DMS53 treated with DMSO at 0.1 percent for 48 hours (cell line): Measurements from ENCODE around the gene OR51E1.

ENCODE experiments used
- DNase-seq: peaks from one replicate; lab custom pipeline; 2025; ENCODE audit not compliant: unreplicated experiment; lab: John Stamatoyannopoulos, UW

The OR51E1 gene

GRCh38 chr11:4647766-4648165 is 4.0 kb downstream of the OR51E1 start:
- no peak for DNase-seq

- DNase-seq: no peak
Observed at GRCh38 chr11:4654635-4655369, 11.0 kb downstream of the OR51E1 start.

- DNase-seq: no peak
Observed at GRCh38 chr11:4658629-4659445, 15.1 kb downstream of the OR51E1 start.

- no peak for DNase-seq
Observed at GRCh38 chr11:4662876-4663275, 19.1 kb downstream of the OR51E1 start.

DNA sequence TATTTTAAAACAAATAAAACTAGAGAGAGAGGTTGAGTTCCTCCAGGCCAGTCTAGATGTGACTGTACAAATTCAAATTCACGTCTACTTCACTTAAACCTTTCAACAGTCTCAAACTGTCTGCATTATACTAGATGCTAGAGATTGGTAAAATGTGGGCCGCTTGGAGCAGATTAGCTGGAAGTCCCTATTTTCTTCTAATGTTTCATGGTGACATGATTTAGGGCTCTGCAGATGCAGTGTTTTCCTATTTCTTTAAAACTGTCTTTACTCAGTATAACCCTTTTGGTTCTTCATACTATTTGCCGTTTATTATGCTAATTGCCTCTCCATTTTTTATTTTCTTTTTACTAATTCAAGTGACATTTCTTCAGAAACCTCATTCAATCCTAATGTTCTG is 20.4 kb downstream of the OR51E1 start:
- DNase-seq: no peak

DNA sequence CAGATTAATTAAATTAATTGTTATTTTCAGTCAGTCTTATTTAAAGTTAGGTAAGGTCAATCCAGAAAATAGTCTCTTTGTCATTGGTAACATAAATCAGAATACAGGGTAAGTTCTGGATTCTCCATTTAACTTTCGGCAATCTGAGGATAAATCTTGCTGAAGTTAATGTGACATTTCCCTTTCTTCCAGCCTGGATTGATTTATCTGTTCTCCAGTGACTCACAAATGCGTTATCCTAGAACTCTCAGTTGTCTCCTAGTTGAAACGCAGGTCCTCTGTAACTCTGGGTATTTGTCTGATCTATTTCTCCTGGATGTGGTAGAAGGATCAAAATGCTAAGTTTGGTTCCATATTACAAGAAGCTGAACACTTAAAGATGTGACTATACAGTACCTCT is 21.0 kb downstream of the OR51E1 start:
- no peak for DNase-seq

DNA sequence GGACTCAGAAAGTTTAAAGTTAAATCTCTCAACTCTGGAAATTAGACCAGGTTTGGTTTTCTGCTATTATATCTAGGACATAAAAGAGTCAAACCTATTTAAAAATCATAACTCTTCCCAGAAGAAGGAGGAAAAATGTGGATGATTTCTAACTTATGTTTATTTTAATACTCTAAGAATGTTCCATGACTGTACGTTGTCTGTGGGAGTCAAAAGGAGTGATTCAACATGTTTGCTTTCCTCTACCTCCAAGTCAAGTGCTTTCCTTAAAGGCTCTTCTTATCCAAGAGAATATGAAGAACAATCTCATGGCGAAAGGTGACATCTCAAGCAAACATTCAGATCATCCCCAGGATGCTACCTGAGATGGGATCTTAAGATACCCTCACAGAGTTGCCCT is 21.6 kb downstream of the OR51E1 start:
- no peak for DNase-seq

GRCh38 chr11:4671741-4672140 is 28.0 kb downstream of the OR51E1 start:
- DNase-seq: no peak

DNA sequence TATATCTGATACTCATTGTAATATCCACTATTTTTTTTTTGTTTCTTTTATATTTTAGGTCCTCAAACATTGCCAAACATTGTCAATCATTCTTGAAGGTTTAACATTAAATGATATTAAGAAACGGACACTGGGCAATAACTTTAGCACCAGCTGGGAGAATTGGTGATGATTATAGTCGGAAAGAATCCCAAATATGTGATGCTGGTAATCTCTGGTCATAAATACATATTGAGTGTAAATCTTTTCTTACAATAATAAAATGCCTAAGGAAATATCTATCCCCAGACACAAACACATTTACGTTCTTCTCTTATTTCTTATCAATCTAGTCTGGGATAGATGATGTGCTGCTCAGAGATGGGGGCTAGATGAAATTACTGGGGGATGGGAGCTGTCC is 28.7 kb downstream of the OR51E1 start:
- DNase-seq: no peak

GRCh38 chr11:4673781-4674180 is 30.0 kb downstream of the OR51E1 start:
- DNase-seq: no peak

DNA sequence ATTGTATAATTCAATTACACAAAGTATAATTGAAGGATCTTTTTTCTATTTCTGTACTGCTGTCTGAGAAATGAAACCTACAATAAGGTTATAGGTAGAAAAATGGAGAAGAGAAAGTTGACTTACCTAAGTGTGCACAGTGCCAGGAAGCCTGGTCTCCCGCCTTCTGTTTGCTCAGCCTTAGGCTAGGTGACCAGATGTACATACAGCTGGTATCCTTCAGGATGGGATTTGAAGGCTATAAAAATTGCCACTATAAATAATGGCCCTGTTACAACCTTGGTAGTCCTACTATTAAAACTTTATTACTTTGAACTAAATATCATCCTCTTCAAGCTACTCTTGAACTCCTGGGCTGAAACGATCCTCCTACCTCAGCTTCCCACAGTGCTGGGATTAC is 34.2 kb downstream of the OR51E1 start:
- DNase-seq: peak; percentile 67

- DNase-seq: peak; percentile 53
Observed at GRCh38 chr11:4680341-4680740, 36.6 kb downstream of the OR51E1 start.

DNA sequence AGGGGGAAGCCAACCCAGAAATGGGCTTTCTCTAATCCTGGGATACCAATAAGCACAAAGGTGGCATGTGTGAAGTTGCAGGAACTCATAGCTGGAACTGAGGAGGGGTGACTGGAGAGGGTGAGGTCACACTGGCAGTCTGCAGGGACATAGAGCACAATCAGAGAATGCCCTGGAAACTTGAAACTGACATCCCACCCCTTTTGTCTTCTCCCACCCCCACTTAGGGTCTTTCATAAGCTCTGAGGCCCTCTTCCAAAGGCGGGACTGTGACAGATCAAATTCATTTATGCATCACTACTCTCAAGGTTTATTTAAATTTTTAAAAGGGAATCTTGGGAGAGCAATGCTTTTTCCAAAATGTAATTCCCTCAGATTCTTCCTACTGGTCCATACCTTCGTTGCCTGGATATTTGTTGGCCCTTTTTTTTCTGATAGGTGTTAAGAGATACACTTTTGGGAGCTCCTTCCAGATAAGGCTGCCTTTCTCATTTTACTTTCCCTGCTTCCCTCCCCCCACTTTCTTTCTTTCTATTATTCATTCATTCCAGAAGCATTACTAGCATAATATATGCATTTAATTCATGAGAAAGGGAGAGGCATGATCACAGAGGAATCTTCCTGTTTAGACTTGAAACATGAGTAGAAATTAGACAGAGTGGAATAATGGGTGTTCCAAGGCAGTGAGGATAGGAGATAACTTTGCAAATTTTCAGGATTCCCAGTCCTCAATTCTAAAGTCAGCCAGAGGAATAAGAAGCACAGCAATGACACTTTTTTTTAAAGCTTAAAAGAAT is 39.0 kb downstream of the OR51E1 start:
- DNase-seq: no peak

DNA sequence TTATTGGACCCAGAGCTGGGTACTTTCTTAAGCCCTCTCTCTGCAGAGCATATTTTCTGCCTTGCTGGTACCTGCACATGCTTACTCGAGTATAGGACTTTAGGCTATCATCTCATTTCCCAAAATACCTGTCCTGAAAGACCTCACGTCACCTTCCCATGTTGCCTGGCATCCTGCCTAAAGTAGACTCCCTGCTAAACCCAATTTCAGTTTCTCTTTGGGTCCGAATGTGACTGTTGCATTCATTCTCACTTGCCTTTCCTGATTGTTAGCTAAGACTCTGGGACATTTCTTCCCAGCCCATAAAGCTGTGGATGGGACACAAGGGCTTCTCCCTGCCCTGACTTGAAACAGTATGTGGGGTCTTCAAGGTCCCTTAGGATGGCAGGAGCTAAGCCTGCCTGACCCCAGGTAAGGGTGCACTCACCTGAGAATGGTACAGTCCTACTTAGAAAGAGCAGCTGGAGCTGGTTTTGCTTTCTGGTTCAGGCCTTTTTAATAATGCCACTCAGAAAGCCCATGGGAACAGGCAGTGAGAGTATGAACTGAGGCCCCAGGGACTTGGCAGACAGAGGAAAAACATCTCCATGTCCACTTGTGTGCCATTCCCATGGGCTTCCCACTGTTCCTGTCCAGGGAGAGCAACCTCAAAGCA is 41.0 kb downstream of the OR51E1 start:
- DNase-seq: no peak

GRCh38 chr11:4695442-4695841 is 51.7 kb downstream of the OR51E1 start:
- DNase-seq: no peak

DNA sequence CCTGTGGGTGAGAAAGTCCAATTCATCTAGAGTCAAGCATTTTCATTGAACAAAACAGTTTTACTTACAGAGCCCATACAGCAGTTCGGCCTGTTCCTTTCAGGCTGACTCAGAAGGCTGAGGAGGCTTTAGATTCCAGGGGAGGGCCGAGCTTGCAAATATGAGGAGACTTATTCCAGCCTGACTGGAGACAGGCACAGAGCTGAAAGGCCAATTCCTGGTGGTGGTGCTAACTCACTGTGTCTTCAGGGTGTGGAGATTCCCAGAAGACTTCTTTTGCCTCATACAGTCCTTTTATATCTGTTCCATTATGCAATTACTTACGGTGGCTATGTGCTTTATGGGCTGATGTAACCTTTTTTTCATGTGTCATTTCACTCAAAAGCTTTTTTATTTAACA is 53.8 kb downstream of the OR51E1 start, which contains the start of gene OR51E2:
TSS of gene OR51E2 (minus strand) at position 269 of the 400 bp plus-strand sequence. CDS start 15,142 bp downstream, outside the sequence.
- peak; percentile 76 for DNase-seq

DNA sequence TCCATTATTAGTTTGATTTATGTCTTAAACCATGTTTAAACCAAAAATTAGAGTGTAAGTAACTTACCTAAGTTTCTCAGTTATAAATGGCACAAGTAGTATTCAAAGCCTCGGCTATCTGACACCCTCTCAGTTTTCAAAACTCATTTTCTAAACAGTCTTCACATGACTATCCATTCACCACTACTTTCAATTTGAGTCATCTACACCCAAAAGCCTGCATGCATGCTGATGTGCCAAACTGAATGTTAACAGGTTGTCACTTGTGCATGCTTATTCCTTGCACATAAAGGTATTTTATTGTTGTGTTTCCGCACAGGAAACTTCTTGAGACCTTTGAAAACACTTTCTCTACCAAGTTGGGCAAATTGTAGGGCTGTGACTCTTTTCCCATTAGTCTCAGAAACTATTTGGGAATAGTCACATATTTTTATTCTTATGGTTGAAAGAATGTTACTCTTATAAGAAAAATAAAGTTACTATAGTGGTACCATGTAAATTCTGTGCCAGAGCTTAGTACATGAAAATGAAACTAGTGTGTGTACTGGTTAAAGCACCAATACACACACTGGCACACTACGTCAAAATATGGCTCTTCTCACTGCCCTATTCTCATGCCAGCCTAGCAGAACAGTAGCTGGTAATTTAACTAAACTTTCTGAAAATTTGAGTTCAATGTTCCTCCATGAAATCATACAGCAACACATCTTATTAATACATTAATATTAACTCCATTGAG is 56.1 kb downstream of the OR51E1 start:
- no peak for DNase-seq

GRCh38 chr11:4700436-4700820 is 56.6 kb downstream of the OR51E1 start:
- DNase-seq: no peak

DNA sequence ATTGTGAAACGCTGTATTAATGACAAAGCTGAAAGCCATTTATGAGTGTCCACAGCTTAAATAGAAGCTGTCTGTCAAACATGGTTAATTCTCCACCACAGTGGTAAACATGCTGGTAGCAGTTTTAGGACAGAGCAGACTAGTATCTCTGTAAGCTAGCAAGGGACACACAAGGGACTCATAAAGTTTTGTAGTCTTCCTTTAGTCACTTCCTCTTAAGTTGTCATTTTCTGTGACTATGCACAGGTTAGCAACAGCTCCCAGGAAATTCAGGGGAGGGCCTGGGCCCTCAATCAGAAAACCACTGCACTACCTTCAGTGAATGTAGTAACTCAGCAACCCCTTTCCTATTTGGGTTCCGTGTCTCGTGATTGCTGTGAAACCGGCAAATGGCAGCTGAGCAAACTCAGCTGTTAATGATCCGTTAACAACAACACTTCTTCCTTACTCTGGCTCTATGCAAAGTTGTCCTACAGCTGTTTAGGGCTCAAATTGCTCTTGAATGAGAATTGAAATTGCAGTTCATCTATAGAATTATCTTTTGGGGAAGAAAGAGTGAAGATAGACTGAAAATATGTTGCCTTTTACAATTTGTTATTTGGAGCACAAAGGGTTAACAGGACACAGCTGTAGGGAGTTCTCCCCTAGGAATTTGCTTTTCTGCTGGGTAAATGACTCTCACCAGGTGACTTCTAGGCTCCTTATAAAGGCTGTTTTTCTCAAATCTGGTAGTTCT is 60.4 kb downstream of the OR51E1 start, which contains the start of gene MMP26:
TSS of gene MMP26 (plus strand) at position 731 of the 736 bp plus-strand sequence.
- DNase-seq: peak; percentile 96
